PFSK-1 (cell line): Measurements from ENCODE around the gene NDUFA11.

ENCODE experiments used
- POLR2AphosphoS5 ChIP-seq: IDR thresholded peaks from 2 replicates; pipeline ENCODE4 v1.6.1; 2012; ENCODE audit warnings: low read depth, mild to moderate bottlenecking, control low read depth, low read length, moderate library complexity
- REST ChIP-seq, 2 experiments: IDR thresholded peaks; 2 replicates each; pipeline versions ENCODE4 v1.6.1 to v1.8.0; 2011 to 2012; ENCODE audit warnings: low read depth in 2 of 2, low read length in 2 of 2, control low read depth in 1 of 2, inconsistent platforms in 1 of 2, mild to moderate bottlenecking in 1 of 2, moderate library complexity in 1 of 2; ENCODE audit not compliant: insufficient read depth in 1 of 2
- TAF1 ChIP-seq: IDR thresholded peaks from 2 replicates; pipeline ENCODE4 v1.6.1; 2012; ENCODE audit warnings: low read length, control low read depth, borderline replicate concordance; ENCODE audit not compliant: insufficient read depth

GRCh38 chr19:5936292-5936592 lies 32.7 kb upstream of the NDUFA11 start:
- TF ChIP-seq POLR2AphosphoS5 = no peak
- no peak for TF ChIP-seq TAF1
- no peak for TF ChIP-seq REST (IDR thresholded peaks at IDR 0.05; ENCODE audit: insufficient read depth in 1 of 2, low read depth in 2 of 2, low read length in 2 of 2)
